G401.6 (cell line): ENCODE results near the gene ATP2B2.

Experiments
- FAIRE-seq: peaks from 2 replicates; lab custom pipeline; 2012; peaks lifted over from hg19 to GRCh38; lab: Jason Lieb, UNC

ATP2B2 gene

GRCh38 chr3:10381336-10381735, 124.0 kb downstream of the ATP2B2 start:
- no peak for FAIRE-seq

- FAIRE-seq, result no peak
Observed at GRCh38 chr3:10380906-10381305, 124.5 kb downstream of the ATP2B2 start.

- no peak for FAIRE-seq
Observed at GRCh38 chr3:10379961-10380360, 125.4 kb downstream of the ATP2B2 start.

DNA sequence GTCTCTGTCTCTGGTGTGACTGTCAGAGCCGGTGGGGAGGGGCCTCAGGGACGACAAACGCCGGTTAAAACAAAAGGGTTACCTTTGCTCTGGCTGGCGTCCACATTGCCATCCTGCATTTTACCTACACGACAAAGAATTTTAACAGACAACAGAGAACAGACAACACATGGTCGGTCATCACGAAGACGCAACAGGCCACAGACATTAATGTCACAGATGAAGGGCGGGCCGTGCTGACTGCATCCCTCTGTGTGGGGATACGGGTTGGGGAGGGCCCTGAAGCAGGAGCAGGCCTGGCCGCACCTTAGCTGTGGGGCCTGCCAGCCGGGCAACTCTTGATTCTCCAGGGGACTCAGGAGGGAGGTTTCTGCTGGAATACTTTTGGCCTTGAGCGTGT, 126.2 kb downstream of the ATP2B2 start:
- FAIRE-seq, result no peak

DNA sequence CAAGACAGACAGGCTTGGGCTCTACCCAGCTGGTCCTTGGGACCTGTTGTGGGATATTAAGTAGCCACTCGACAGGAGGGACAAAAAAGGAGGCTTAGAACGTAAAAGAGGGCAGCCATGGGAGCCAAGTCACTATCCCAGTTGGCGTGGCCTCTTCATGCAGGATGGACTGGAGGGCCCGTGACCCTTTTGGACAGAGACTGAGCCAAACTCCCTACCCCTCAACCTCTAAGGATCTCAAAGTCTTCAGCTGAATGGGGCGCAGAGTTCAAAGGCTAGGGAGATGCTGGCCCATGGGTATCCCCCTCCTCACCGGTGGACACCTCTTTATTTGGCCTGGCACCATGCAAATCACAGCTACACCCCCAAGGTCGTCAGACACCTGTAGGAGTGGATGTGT, 126.6 kb downstream of the ATP2B2 start:
- FAIRE-seq, result no peak

DNA sequence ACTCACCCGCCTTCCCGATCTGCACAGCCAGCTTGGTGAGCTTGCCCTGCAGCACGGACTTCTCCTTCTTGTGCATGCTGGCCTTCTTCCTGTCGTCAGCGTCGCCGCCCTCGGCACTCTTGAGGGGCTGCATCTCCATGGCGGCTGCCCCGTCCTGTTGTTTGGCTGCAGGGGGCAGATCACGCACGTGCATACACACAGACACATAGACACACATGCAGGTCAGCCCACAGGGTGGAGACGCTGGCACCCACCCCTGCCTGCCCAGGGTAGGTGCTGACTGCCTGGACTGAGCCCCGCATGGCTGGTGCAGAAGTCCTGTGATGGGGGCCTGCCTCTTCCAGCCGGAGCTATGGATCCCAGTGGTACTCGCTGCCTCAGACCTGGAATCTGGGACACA, 127.1 kb downstream of the ATP2B2 start:
- FAIRE-seq, result no peak

DNA sequence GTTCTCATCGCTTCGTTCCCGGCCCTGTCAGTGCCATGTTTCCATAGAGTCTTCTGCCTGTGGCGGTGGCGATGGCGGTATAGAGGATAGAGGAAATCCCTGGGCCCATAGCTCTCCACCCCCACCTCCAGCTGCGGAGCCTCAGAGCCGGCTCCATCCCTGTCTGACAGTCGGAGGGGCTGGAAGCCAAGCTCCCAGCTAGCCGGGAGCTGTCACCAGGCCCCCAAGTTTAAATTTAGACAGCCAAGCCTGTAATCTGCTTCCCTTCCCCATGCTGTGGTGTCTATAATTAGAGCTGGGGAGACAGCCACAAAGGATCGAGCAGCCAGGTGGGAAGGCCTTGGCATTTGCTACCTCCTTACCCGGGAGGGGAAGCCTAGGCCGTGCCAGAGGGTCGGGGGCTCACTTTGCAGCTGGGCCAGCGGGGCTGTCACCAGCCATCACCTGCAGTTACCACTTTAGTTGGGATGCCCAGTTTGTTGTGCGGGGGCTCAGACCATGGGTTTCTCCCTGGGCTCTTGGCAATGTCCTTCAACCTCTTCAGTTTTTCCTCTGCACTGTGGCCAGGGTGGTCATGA, 128.1 kb downstream of the ATP2B2 start:
- FAIRE-seq, result no peak

DNA sequence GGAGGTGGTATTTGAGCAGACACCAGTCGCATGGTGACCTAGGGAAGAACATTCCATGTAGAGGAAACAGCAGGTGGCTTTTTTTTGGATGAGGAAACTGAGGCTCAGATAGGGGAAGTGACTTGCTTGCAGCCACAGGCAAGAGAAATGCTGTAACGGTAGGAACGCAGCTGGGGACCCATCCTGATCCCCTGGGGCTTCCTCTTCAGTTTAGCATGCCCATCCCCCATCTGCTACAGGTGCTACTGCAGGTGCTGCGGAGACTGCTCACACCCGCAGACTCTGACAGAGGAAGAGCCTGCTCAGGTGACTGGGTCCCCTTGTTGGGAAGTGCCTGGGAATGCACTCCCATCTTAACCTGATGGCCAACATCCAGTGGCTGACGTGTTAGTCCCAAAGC, 129.0 kb downstream of the ATP2B2 start:
- FAIRE-seq, result no peak

DNA sequence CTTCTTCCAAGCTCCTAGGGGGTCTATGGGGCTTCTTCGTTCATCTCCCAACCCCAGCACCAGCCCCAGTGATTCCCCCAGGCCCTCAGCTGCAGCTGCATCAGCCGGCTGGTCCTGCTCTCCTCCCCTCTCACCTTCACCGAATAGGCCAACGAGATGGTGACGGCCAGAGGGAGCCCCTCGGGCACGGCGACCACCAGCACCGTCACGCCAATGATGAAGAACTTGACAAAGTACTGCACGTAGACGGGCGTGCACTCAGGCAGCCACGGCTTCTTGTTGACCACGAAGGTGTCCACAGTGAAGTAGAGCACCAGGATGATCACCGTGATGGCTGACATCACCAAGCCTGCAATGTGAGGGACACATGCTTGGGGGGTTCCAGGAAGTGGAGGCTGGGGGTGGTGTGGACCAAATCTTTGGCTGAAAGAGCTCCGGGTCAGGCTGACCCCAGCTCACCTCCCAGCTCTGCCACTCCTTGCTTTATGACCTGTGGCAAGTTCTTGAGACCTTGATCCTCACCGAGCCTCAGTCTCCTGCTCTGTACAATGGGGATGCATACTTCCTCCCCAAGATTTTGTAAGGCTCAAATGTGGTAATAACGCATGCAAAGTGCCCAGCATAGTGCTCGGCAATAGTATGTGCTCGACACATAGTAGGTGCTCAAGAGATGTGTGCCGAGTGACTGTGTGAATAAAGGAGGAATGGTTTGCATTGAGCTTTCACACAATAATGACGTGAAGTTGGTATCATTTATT, 129.9 kb downstream of the ATP2B2 start:
- FAIRE-seq, result no peak

DNA sequence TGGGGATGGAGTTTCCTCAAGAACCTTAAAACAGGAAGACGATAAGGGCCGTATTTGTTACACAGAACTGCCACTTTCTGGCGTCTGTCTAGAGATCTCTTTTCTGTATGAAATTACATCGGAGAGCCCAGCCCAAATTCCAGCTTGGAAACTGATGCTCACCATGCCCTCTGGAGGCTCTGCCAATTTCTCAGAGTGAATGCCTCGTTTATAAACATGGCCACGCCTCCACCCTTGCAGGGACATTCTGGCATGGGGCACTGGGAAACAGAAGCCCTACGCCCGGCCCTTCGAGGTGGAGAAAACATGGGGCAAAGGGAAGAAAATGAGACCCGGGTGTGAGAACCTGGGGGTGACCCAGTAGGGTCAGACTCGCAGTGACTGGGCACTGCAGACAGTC, 131.1 kb downstream of the ATP2B2 start:
- FAIRE-seq, result no peak

DNA sequence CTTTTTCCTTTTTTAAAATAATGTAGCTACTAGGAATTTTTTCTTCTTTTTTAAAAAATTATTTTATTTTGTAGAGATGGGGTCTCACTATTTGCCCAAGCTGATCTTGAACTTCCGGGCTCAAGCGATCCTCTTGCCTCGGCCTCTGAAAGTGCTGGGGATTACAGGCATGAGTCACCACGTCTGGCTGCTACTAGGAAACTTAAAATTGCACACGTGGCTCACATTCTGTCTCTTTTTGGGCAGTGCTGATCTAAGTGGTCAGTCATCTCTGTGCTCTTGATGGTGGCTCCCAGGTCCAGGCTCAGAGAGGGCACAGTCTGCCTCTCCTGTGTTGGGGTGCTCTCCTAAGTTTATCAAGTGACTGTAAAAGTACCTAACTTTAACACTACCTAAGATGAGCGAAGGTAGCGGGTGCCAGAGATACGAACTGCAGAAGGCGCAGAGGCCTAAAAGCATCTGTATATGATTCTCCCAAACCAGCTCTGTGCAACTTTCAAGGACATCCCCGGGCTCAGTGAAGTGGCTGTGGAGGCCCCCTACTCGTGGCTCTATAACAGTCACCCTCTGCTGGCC, 131.6 kb downstream of the ATP2B2 start:
- no peak for FAIRE-seq

DNA sequence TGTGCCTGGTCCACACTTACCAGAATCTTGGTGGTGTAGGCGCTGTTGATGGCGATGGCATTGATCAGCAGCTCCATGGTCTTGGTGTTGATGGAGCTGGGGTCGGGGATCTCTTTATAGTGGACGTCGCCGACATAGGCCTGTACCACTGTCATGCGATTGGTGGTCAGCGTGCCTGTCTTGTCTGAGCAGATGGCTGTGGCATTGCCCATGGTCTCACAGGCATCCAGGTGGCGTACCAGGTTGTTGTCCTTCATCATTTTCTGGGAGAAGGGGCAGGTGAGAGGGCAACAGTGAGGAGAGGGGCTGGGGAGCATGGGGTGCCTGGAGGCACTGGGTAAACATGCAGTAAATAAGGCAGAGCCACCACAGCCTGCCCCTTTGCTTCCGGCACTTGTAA, 133.6 kb downstream of the ATP2B2 start:
- FAIRE-seq, result no peak

- FAIRE-seq, result no peak
Observed at GRCh38 chr3:10371167-10371566, 134.2 kb downstream of the ATP2B2 start.

DNA sequence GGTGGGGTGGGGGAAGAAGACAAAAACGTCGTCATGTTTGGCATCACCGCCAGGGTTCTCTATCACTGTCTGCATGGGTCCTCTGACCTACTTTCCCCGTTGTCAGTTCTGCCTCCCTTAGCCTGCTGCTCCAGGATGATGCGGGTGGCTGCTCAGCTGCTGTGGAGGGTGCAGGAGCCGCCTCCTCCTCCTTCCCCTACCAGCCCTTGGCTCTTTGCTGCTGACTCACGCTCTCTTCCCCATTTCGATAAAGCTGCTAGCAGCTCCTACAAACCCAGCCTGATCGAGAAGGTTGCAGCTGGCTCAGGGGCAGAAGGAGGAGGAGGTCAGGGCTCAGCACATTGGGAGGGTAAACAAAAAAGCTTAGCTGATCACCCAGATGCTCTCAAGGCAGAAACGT, 135.0 kb downstream of the ATP2B2 start:
- no peak for FAIRE-seq

DNA sequence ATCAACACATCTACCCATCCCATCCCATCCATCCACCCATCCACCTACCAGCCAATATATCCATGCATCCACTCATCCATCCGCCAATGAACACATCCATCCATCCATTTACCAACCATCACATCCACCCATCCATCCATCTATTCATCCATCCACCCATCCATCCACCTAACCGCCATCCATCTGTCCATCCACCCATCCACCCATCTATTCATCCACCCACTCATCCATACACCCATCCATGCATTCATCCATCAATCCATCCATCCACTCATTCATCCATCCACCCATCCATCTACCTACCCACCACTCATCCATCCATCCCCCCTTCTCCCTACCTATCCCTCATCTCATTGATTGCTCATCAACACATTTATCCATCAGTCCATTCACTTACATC, 136.9 kb downstream of the ATP2B2 start:
- FAIRE-seq, result no peak

DNA sequence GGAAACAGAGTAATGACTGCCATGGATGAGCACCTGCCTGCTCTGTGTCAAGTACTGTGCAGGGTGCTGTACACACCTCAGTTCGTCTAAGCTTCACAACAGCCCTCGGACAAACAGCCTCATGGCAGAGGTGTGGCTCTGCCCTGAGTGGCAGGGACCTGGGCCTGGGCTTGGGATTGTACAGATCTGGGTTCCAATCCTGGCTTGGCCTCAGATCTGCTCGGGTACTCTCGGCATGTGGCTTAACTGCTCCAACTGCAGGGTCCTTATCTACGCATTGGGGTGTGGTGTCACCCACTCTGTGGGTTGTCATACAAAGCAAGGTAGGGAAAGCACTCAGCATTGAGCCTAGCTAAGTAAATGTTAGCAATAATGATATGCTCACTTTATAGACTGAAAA, 137.9 kb downstream of the ATP2B2 start:
- FAIRE-seq, result no peak

DNA sequence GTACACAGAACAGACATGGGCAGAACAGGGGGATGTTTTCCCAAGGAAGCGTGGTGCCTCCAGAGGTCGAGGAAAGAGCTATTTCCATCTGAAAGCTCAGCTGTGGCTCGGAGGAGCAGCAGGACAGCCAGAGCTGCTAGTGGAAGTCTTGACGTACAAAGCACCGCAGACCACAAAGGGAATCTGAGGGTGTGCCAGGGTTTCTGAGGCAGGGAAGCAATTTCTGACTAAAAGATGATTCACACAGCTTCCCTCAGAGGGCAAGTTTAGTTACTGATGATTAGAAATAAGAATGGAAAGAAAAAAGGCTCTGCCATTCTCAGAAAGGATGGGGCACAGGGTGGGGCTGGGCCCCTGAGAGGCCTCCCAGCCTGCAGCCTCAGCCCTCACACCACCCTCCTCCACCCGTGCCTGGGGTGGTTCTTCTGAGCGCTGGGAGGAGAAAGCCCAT, 138.7 kb downstream of the ATP2B2 start:
- no peak for FAIRE-seq

DNA sequence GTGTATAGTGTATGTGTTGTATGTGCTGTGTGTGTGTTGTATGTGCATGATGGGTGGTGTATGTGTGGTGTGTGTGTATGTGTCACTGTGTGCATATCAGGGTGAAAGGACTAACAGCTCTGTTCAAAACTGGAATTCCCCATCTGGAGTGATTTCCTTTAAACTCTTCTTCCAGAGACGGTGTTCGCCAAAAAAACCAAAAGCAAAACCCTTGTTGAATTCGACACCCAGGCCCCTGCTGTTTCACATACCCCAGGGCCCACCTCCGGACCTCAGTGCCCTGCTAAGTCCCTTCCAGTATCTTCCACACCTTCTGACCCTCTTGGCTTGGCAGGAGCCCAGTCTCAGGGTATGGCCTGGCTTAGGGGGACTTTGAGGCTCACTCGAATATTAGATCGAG, 139.6 kb downstream of the ATP2B2 start:
- FAIRE-seq, result no peak

GRCh38 chr3:10365316-10365715, 140.1 kb downstream of the ATP2B2 start:
- no peak for FAIRE-seq

- FAIRE-seq, result no peak
Observed at GRCh38 chr3:10364806-10365205, 140.6 kb downstream of the ATP2B2 start.

GRCh38 chr3:10363935-10364334, 141.5 kb downstream of the ATP2B2 start:
- no peak for FAIRE-seq

DNA sequence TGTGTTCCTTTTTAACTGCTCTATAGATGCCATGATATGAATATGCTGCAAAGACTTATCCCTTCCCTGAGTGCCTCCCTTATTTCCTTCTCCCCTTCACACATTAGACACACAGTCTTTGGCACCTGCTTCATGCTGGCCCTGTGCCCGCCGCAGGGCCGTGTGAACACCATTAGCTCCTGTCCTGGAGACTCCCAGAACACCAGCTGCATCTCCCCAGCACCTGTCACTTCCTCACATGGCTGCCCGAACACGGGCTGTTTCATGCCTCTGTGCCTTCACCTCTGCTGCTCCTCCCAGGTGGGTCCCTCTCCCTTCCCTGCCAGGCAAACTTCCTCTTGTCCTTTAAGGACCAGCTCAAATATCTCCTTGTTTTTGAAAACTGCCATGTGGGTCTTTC, 144.0 kb downstream of the ATP2B2 start:
- no peak for FAIRE-seq

DNA sequence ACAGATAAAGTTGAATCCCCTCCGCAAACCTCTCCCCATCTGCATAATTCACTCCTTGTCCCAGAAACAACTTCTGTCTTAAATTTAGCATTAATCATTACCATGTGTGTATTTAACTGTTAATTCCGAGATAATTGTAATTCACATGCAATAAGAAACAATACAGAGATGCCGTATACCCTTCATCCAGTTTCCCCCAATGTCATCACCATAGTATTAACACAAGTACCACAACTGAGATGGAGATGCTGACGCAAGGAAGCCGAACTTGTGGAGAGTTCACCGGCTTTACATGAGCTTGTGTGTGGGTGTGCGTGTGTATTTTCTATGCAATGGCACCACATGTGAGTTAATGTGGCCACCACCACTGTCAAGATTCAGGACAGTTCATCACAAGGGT, 144.9 kb downstream of the ATP2B2 start:
- no peak for FAIRE-seq

GRCh38 chr3:10359761-10360161, 145.6 kb downstream of the ATP2B2 start:
- FAIRE-seq, result no peak
